K562 (cell line): ENCODE results near the gene ALOX12. TPM values are rescaled to one million over a fixed set of nuclear protein-coding genes. Genes with fewer than 3 reads are reported as not detected.
A peak's percentile ranks its signal among the peaks of the same experiment; 100 is the strongest.

Source experiments
- ATAC-seq: fragments of 200-7000 bp; cut with Tn5 transposase; 3 replicates; pipeline ENCODE4 v1.9.1; 2020; ENCODE audit warnings: moderate library complexity
- BruUV-seq: library from RNA; stranded (reverse); fragments of 400-500 nt; replicated peaks from 2 replicates; lab custom pipeline; 2021; lab: Mats Ljungman, UMichigan
- CTCF ChIA-PET: fragments of 300-600 bp; formaldehyde crosslinking; extraction: SDS; loops from one replicate; lab custom pipeline; 2021; ENCODE audit warnings: low intra/inter-chr PET ratio; lab: Yijun Ruan, JAX
- POLR2A ChIA-PET: fragments of 300-600, 350-650 bp; sonication (Branson Sonifier 250); formaldehyde crosslinking; extraction: SDS; loops from one replicate; lab custom pipeline; 2021; ENCODE audit warnings: antibody characterized with exemption, inconsistent platforms; lab: Yijun Ruan, JAX
- DNase-seq, 4 experiments: peaks; one replicate each; pipeline versions ENCODE4 v3.0.0 to v3.0.0-alpha.2; 2011 to 2018; ENCODE audit warnings: low spot score in 3 of 4, mixed read lengths in 3 of 4; ENCODE audit errors: extremely low read depth in 1 of 4
- FAIRE-seq: peaks from 2 replicates; lab custom pipeline; 2011; peaks lifted over from hg19 to GRCh38; lab: Jason Lieb, UNC
- H2AFZ ChIP-seq: 2 replicates; pipeline ENCODE4 v1.6.0; 2011; ENCODE audit warnings: low read depth, low read length, control low read depth, inconsistent platforms
- H3K27ac ChIP-seq: fragments of 200-600 bp; 3 replicates; pipeline ENCODE4 v1.8.0; 2011; ENCODE audit warnings: low read depth, mild to moderate bottlenecking, control low read depth, inconsistent platforms, low read length, moderate library complexity, mixed read lengths; ENCODE audit errors: extremely low read depth
- H3K27me3 ChIP-seq, 2 experiments: fragments of 300-600 bp in 1 of 2; 2 replicates in 1 of 2; 3 replicates in 1 of 2; pipeline versions ENCODE4 v1.6.0 to v1.8.0; 2011; ENCODE audit warnings: inconsistent platforms in 2 of 2, low read length in 2 of 2, mild to moderate bottlenecking in 1 of 2, mixed read lengths in 1 of 2, moderate library complexity in 1 of 2; ENCODE audit not compliant: control insufficient read depth in 2 of 2, insufficient read depth in 2 of 2
- H3K36me3 ChIP-seq: fragments of 300-600 bp; 3 replicates; pipeline ENCODE4 v1.8.0; 2011; ENCODE audit warnings: mild to moderate bottlenecking, low read length, inconsistent platforms; ENCODE audit not compliant: control insufficient read depth, insufficient read depth
- H3K4me1 ChIP-seq, 2 experiments: fragments of 200-600 bp in 1 of 2; replicated peaks in 1 of 2; 2 replicates in 1 of 2; 3 replicates in 1 of 2; pipeline versions ENCODE4 v1.5.1 to v1.8.0; 2011; ENCODE audit warnings: inconsistent platforms in 2 of 2, low read length in 2 of 2, mild to moderate bottlenecking in 1 of 2, mixed read lengths in 1 of 2, moderate library complexity in 1 of 2; ENCODE audit not compliant: control insufficient read depth in 2 of 2, insufficient read depth in 2 of 2
- H3K4me2 ChIP-seq: 2 replicates; pipeline ENCODE4 v1.6.1; 2011; ENCODE audit warnings: low read length, control low read depth, inconsistent platforms, mixed read lengths; ENCODE audit not compliant: insufficient read depth
- H3K4me3 ChIP-seq: fragments of 200-600 bp; sonication (generic), shearing (Covaris generic); 2 replicates; pipeline ENCODE4 v1.5.1; 2016; ENCODE audit warnings: control low read depth, inconsistent platforms
- H3K79me2 ChIP-seq: fragments of 200-600 bp; 3 replicates; pipeline ENCODE4 v1.8.0; 2011; ENCODE audit warnings: low read length, inconsistent platforms; ENCODE audit not compliant: control insufficient read depth, insufficient read depth
- H3K9ac ChIP-seq, 2 experiments: 2 replicates each; pipeline versions ENCODE4 v1.6.0 to v1.6.1; 2011; ENCODE audit warnings: low read depth in 2 of 2, low read length in 2 of 2, control low read depth in 1 of 2, inconsistent platforms in 1 of 2, mild to moderate bottlenecking in 1 of 2, mixed read lengths in 1 of 2; ENCODE audit not compliant: insufficient read depth in 1 of 2
- H3K9me1 ChIP-seq: one replicate; pipeline ENCODE4 v1.6.0; 2011; ENCODE audit warnings: inconsistent platforms, mild to moderate bottlenecking, low read length, moderate library complexity; ENCODE audit not compliant: control insufficient read depth, insufficient read depth
- H3K9me3 ChIP-seq: replicated peaks from 2 replicates; pipeline ENCODE4 v1.5.1; 2011; ENCODE audit warnings: low read depth, low read length, inconsistent platforms; ENCODE audit not compliant: control insufficient read depth, insufficient read depth
- H4K20me1 ChIP-seq: replicated peaks from 2 replicates; pipeline ENCODE4 v1.6.1; 2011; ENCODE audit warnings: low read length, inconsistent platforms, mixed read lengths; ENCODE audit not compliant: control insufficient read depth, insufficient read depth
- POLR2AphosphoS5 ChIP-seq: IDR thresholded peaks from 2 replicates; pipeline ENCODE4 v1.6.1; 2011; ENCODE audit warnings: mild to moderate bottlenecking, low read depth, low read length, moderate library complexity; ENCODE audit not compliant: control insufficient read depth, insufficient read depth
- WGBS: fragments of 100-300 bp; shearing (Covaris generic); methylation state at CpG from one replicate; pipeline ENCODE4 v1.1.6; 2016; ENCODE audit warnings: low coverage, mixed read lengths; ENCODE audit not compliant: insufficient coverage; ENCODE audit errors: missing lambda C conversion rate; 5-methylcytosine and 5-hydroxymethylcytosine counted together
- in situ Hi-C: fragments of 300-500 bp; cut with MboI; formaldehyde crosslinking; loops from 4 replicates; pipeline ENCODE4 v1.15.0; 2018; ENCODE audit warnings: inconsistent platforms, mixed read lengths
- intact Hi-C: fragments of 100-400 bp; cut with micrococcal nuclease; formaldehyde crosslinking; loops from 2 replicates; pipeline ENCODE4 v1.14.2; 2022
- polyA plus RNA-seq, 8 experiments: library from polyadenylated mRNA; depleted of rRNA in 4 of 8; stranded (reverse) in 5 of 8; unstranded in 3 of 8; fragments of >200 nt; fragmentation: Nextera tagmentation in 2 of 8; fragmentation: Illumina TruSeq in 1 of 8; extraction: Ambion mirVana in 2 of 8; extraction: Trizol in 1 of 8; gene quantifications; 2 replicates each; pipeline versions ENCODE4 v1.2.1 to v1.2.3, GENCODE V29; 2011 to 2014; ENCODE audit warnings: inconsistent platforms in 1 of 8, missing spikeins in 1 of 8
- total RNA-seq, 7 experiments: library from RNA; depleted of rRNA in 6 of 7; stranded (reverse); fragments of >200 nt in 6 of 7; fragmentation: Illumina TruSeq in 2 of 7; extraction: Trizol in 2 of 7; gene quantifications; 2 replicates each; pipeline versions ENCODE4 v1.2.1 to v1.2.3, GENCODE V29; 2011 to 2021; ENCODE audit warnings: low replicate concordance in 1 of 7
- TF ChIP-seq, protein P1 (sequence below), 2 experiments: fragments of 450-650 bp in 1 of 2; sonication (generic) in 1 of 2; formaldehyde crosslinking in 1 of 2; IDR thresholded peaks; 2 replicates each; pipeline versions ENCODE4 v1.7.1 to v1.9.0; 2016 to 2022; ENCODE audit warnings: inconsistent platforms in 1 of 2, mild to moderate bottlenecking in 1 of 2, missing genetic modification reagents in 1 of 2

The ALOX12 gene
- total and polyA plus RNA-seq, 9 of the 15 experiments (the other 6 are each of a cell fraction or from before 2014, with no cell fraction given): 0.09 to 1.1 (median 0.47) TPM; not detected in 1

- no peak for ATAC-seq
- no peak for DNase-seq
- peaks cover 14 to 22% of the 10 kb centered on the region in 2 experiments; a peak in 4 of 5 replicates for H3K4me1 ChIP-seq
- TF ChIP-seq POLR2AphosphoS5: no peak
- TF ChIP-seq, protein P1, sequence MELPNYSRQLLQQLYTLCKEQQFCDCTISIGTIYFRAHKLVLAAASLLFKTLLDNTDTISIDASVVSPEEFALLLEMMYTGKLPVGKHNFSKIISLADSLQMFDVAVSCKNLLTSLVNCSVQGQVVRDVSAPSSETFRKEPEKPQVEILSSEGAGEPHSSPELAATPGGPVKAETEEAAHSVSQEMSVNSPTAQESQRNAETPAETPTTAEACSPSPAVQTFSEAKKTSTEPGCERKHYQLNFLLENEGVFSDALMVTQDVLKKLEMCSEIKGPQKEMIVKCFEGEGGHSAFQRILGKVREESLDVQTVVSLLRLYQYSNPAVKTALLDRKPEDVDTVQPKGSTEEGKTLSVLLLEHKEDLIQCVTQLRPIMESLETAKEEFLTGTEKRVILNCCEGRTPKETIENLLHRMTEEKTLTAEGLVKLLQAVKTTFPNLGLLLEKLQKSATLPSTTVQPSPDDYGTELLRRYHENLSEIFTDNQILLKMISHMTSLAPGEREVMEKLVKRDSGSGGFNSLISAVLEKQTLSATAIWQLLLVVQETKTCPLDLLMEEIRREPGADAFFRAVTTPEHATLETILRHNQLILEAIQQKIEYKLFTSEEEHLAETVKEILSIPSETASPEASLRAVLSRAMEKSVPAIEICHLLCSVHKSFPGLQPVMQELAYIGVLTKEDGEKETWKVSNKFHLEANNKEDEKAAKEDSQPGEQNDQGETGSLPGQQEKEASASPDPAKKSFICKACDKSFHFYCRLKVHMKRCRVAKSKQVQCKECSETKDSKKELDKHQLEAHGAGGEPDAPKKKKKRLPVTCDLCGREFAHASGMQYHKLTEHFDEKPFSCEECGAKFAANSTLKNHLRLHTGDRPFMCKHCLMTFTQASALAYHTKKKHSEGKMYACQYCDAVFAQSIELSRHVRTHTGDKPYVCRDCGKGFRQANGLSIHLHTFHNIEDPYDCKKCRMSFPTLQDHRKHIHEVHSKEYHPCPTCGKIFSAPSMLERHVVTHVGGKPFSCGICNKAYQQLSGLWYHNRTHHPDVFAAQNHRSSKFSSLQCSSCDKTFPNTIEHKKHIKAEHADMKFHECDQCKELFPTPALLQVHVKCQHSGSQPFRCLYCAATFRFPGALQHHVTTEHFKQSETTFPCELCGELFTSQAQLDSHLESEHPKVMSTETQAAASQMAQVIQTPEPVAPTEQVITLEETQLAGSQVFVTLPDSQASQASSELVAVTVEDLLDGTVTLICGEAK (IDR thresholded peaks at IDR 0.05): peak; percentile 93
- TF ChIP-seq, protein P1 (CRISPR knock-in tag; IDR thresholded peaks at IDR 0.05): peak; percentile 95
- peak overlapping the region; percentile 100 for H3K4me2 ChIP-seq
- no TSS peak for BruUV-seq
- H3K9me3 ChIP-seq: no peaks in the 10 kb centered on the region
- ChIA-PET CTCF (no interaction called here), POLR2A (interaction anchor here (0.7 to 1.0 kb wide), 2 partner anchors 11 to 118 kb away, joined by 3 read pairs; no protein-coding TSS in a partner anchor)
- no peaks in the 10 kb centered on the region for H3K9me1 ChIP-seq
- 83% methylated on average over 2 of the region's 2 CpGs for WGBS
- H4K20me1 ChIP-seq: no peaks in the 10 kb centered on the region
- H3K27ac ChIP-seq: peak overlapping the region; percentile 96; the same call in 2 of the 3 replicates
- intact Hi-C loops (loop anchor here (5.0 kb wide), 1 partner anchor 343 kb away; no protein-coding TSS in a partner anchor), in situ Hi-C loops (loop anchor here (5.0 kb wide), 1 partner anchor 168 kb away; no protein-coding TSS in a partner anchor)
- peak; percentile 6 for FAIRE-seq
- peak overlapping the region in 1 of 2 experiments; percentile 88; a peak in 3 of 4 replicates for H3K9ac ChIP-seq
- H3K79me2 ChIP-seq: peaks cover 53% of the 10 kb centered on the region
- H3K4me3 ChIP-seq: peak overlapping the region; percentile 81
- H2AFZ ChIP-seq: no peak overlapping the region
- H3K27me3 ChIP-seq: no peaks in the 10 kb centered on the region
- H3K36me3 ChIP-seq: peaks cover 22% of the 10 kb centered on the region; the same call in 2 of the 3 replicates
Measured at GRCh38 chr17:7010523-7010922, 14.7 kb downstream of the ALOX12 start.
